ENCODE results near the gene GNS.

GRCh38 chr12:64713376-64713775 is 45.8 kb downstream of the GNS start:
- no peak for TF ChIP-seq CTCF (conservative IDR thresholded peaks at IDR 0.05)
- TF ChIP-seq EZH2 (IDR thresholded peaks at IDR 0.05; ENCODE audit: low read depth): no peak

Measured in PC-9 (cell line).